ENCODE results near the gene FAM219A.

Gene FAM219A

GRCh38 chr9:34463098-34463900, 4.9 kb upstream of the FAM219A start:
- TF ChIP-seq GATA3 (IDR thresholded peaks at IDR 0.05; ENCODE audit: low read depth, low read length) (peak; percentile 67), GATA2 (IDR thresholded peaks at IDR 0.05; ENCODE audit: low read depth, low read length) (peak; percentile 88)

- TF ChIP-seq GATA2 (IDR thresholded peaks at IDR 0.05; ENCODE audit: low read depth, low read length) = no peak
- no peak for TF ChIP-seq GATA3 (IDR thresholded peaks at IDR 0.05; ENCODE audit: low read depth, low read length)
Measured at GRCh38 chr9:34459941-34460340, 1.6 kb upstream of the FAM219A start.

- TF ChIP-seq GATA2 (IDR thresholded peaks at IDR 0.05; ENCODE audit: low read depth, low read length) (no peak), GATA3 (IDR thresholded peaks at IDR 0.05; ENCODE audit: low read depth, low read length) (no peak)
Measured at GRCh38 chr9:34459356-34459755, 986 bp upstream of the FAM219A start.

GRCh38 chr9:34458959-34459340, 580 bp upstream of the FAM219A start:
- TF ChIP-seq GATA2 (IDR thresholded peaks at IDR 0.05; ENCODE audit: low read depth, low read length) (no peak), GATA3 (IDR thresholded peaks at IDR 0.05; ENCODE audit: low read depth, low read length) (no peak)

- TF ChIP-seq GATA2 (IDR thresholded peaks at IDR 0.05; ENCODE audit: low read depth, low read length) (no peak), GATA3 (IDR thresholded peaks at IDR 0.05; ENCODE audit: low read depth, low read length) (no peak)
Measured at GRCh38 chr9:34457266-34458012, 931 bp downstream of the FAM219A start.

GRCh38 chr9:34456746-34457145, 1.6 kb downstream of the FAM219A start:
- TF ChIP-seq GATA2 (IDR thresholded peaks at IDR 0.05; ENCODE audit: low read depth, low read length) = no peak
- no peak for TF ChIP-seq GATA3 (IDR thresholded peaks at IDR 0.05; ENCODE audit: low read depth, low read length)

- no peak for TF ChIP-seq GATA3 (IDR thresholded peaks at IDR 0.05; ENCODE audit: low read depth, low read length)
Measured at GRCh38 chr9:34456151-34456550, 2.2 kb downstream of the FAM219A start.

GRCh38 chr9:34454571-34455065, 3.8 kb downstream of the FAM219A start:
- TF ChIP-seq GATA3 (IDR thresholded peaks at IDR 0.05; ENCODE audit: low read depth, low read length) (no peak), GATA2 (IDR thresholded peaks at IDR 0.05; ENCODE audit: low read depth, low read length) (no peak)

GRCh38 chr9:34452568-34452967, 5.8 kb downstream of the FAM219A start:
- TF ChIP-seq GATA2 (IDR thresholded peaks at IDR 0.05; ENCODE audit: low read depth, low read length) (no peak), GATA3 (IDR thresholded peaks at IDR 0.05; ENCODE audit: low read depth, low read length) (no peak)

- TF ChIP-seq GATA2 (IDR thresholded peaks at IDR 0.05; ENCODE audit: low read depth, low read length) (no peak), GATA3 (IDR thresholded peaks at IDR 0.05; ENCODE audit: low read depth, low read length) (no peak)
Measured at GRCh38 chr9:34451545-34451944, 6.8 kb downstream of the FAM219A start.

GRCh38 chr9:34451135-34451534, 7.2 kb downstream of the FAM219A start:
- TF ChIP-seq GATA3 (IDR thresholded peaks at IDR 0.05; ENCODE audit: low read depth, low read length) = no peak
- TF ChIP-seq GATA2 (IDR thresholded peaks at IDR 0.05; ENCODE audit: low read depth, low read length) = no peak

GRCh38 chr9:34450644-34451043, 7.7 kb downstream of the FAM219A start:
- TF ChIP-seq GATA3 (IDR thresholded peaks at IDR 0.05; ENCODE audit: low read depth, low read length) = no peak
- no peak for TF ChIP-seq GATA2 (IDR thresholded peaks at IDR 0.05; ENCODE audit: low read depth, low read length)

GRCh38 chr9:34446951-34447350, 11.4 kb downstream of the FAM219A start:
- TF ChIP-seq GATA2 (IDR thresholded peaks at IDR 0.05; ENCODE audit: low read depth, low read length) = no peak
- TF ChIP-seq GATA3 (IDR thresholded peaks at IDR 0.05; ENCODE audit: low read depth, low read length) = no peak

- TF ChIP-seq GATA2 (IDR thresholded peaks at IDR 0.05; ENCODE audit: low read depth, low read length) (no peak), GATA3 (IDR thresholded peaks at IDR 0.05; ENCODE audit: low read depth, low read length) (no peak)
Measured at GRCh38 chr9:34446468-34446891, 11.9 kb downstream of the FAM219A start.

GRCh38 chr9:34443976-34444375, 14.4 kb downstream of the FAM219A start:
- no peak for TF ChIP-seq GATA3 (IDR thresholded peaks at IDR 0.05; ENCODE audit: low read depth, low read length)
- TF ChIP-seq GATA2 (IDR thresholded peaks at IDR 0.05; ENCODE audit: low read depth, low read length) = no peak

Measured in SH-SY5Y (cell line).